Spinal cord (tissue), 10 donors: ENCODE results near the gene KSR2. TPM values are rescaled to one million over a fixed set of nuclear protein-coding genes. Genes with fewer than 3 reads are reported as not detected.
A peak's percentile ranks its signal among the peaks of the same experiment; 100 is the strongest.

ENCODE experiments used
- DNase-seq, 6 donors: peaks; one replicate each; pipeline versions ENCODE4 v3.0.0 to v3.0.0-alpha.2; 2013 to 2015; ENCODE audit warnings: low spot score in 6 of 6, low read depth in 4 of 6
- H3K27ac ChIP-seq: one replicate; pipeline ENCODE4 v1.5.1; 2013; ENCODE audit warnings: low read depth, low read length, control low read depth
- H3K27me3 ChIP-seq: one replicate; pipeline ENCODE4 v1.6.1; 2013; ENCODE audit warnings: low read length; ENCODE audit not compliant: control insufficient read depth, insufficient read depth
- H3K36me3 ChIP-seq: one replicate; pipeline ENCODE4 v1.6.1; 2013; ENCODE audit warnings: low read length; ENCODE audit not compliant: control insufficient read depth, insufficient read depth
- H3K4me1 ChIP-seq: one replicate; pipeline ENCODE4 v1.6.1; 2013; ENCODE audit warnings: low read length; ENCODE audit not compliant: control insufficient read depth, insufficient read depth
- H3K4me3 ChIP-seq: one replicate; pipeline ENCODE4 v1.5.1; 2013; ENCODE audit warnings: low read depth, low read length, control low read depth
- H3K9me3 ChIP-seq: one replicate; pipeline ENCODE4 v1.6.1; 2013; ENCODE audit warnings: low read length; ENCODE audit not compliant: control insufficient read depth, insufficient read depth
- WGBS: methylation state at CpG from one replicate; pipeline ENCODE4 v1.1.5; 2013; ENCODE audit warnings: missing lambda C conversion rate; ENCODE audit not compliant: insufficient coverage; 5-methylcytosine and 5-hydroxymethylcytosine counted together
- polyA plus RNA-seq, 2 donors: library from polyadenylated mRNA; unstranded; fragments of 120-200 nt; gene quantifications; one replicate each; pipeline ENCODE4 v1.2.1, GENCODE V29; 2013; ENCODE audit not compliant: insufficient read length in 2 of 2
- total RNA-seq, 2 donors: library from RNA; depleted of rRNA in 1 of 2; stranded (reverse); fragments of 120-200 nt in 1 of 2; fragments of >200 nt in 1 of 2; gene quantifications; one replicate each; pipeline versions ENCODE4 v1.2.3 to v1.2.4, GENCODE V29; 2013 to 2014
- donor health status: healthy.

The KSR2 gene
- total and polyA plus RNA-seq, 4 donors, result 2.5 to 10.0 (median 5.6) TPM

GRCh38 chr12:117926391-117926899, 42.3 kb downstream of the KSR2 start:
- 28% methylated on average over 4 of the region's 4 CpGs for WGBS
- no peak overlapping the region for H3K27ac ChIP-seq
- H3K27me3 ChIP-seq, result no peaks in the 10 kb centered on the region
- DNase-seq, result peak in 1 of 6 donors; percentile 63
- H3K4me1 ChIP-seq, result no peaks in the 10 kb centered on the region
- H3K36me3 ChIP-seq, result no peaks in the 10 kb centered on the region
- H3K4me3 ChIP-seq, result no peak overlapping the region
- H3K9me3 ChIP-seq, result no peaks in the 10 kb centered on the region

GRCh38 chr12:117921929-117922777, 46.6 kb downstream of the KSR2 start:
- Histone ChIP-seq H3K4me3 (no peak overlapping the region), H3K4me1 (no peaks in the 10 kb centered on the region), H3K27me3 (no peaks in the 10 kb centered on the region), H3K9me3 (no peaks in the 10 kb centered on the region), H3K36me3 (no peaks in the 10 kb centered on the region), H3K27ac (no peak overlapping the region)
- DNase-seq, result peak in 2 of 6 donors; percentile 17 to 18
- WGBS, result 78% methylated on average over 4 of the region's 6 CpGs

- 100% methylated on average over 1 of the region's 2 CpGs for WGBS
- Histone ChIP-seq H3K27me3 (no peaks in the 10 kb centered on the region), H3K9me3 (no peaks in the 10 kb centered on the region), H3K4me3 (no peak overlapping the region), H3K36me3 (no peaks in the 10 kb centered on the region), H3K4me1 (no peaks in the 10 kb centered on the region), H3K27ac (no peak overlapping the region)
- DNase-seq, result no peak
Measured at GRCh38 chr12:117919479-117919878, 49.3 kb downstream of the KSR2 start.

GRCh38 chr12:117914686-117915085, 54.1 kb downstream of the KSR2 start:
- WGBS, result 98% methylated on average over 4 of the region's 4 CpGs
- no peaks in the 10 kb centered on the region for H3K9me3 ChIP-seq
- H3K4me1 ChIP-seq, result no peaks in the 10 kb centered on the region
- no peak overlapping the region for H3K4me3 ChIP-seq
- no peaks in the 10 kb centered on the region for H3K27me3 ChIP-seq
- no peaks in the 10 kb centered on the region for H3K36me3 ChIP-seq
- no peak for DNase-seq
- no peak overlapping the region for H3K27ac ChIP-seq

- 77% methylated on average over 9 of the region's 9 CpGs for WGBS
- no peaks in the 10 kb centered on the region for H3K9me3 ChIP-seq
Measured at GRCh38 chr12:117912756-117913155, 56.0 kb downstream of the KSR2 start.

GRCh38 chr12:117908411-117908810, 60.4 kb downstream of the KSR2 start:
- no peak for DNase-seq
- 60% methylated on average over 1 of the region's 5 CpGs for whole genome bisulfite sequencing
- H3K4me3 ChIP-seq, result no peak overlapping the region

More at GRCh38 chr12:117912756-117913155, 56.0 kb downstream of the KSR2 start:
- Histone ChIP-seq H3K4me1 (no peaks in the 10 kb centered on the region), H3K27me3 (no peaks in the 10 kb centered on the region), H3K4me3 (no peak overlapping the region), H3K27ac (no peak overlapping the region), H3K36me3 (no peaks in the 10 kb centered on the region)
- no peak for DNase-seq

GRCh38 chr12:117907108-117907689, 61.6 kb downstream of the KSR2 start:
- DNase-seq, result no peak
- Histone ChIP-seq H3K27me3 (no peaks in the 10 kb centered on the region), H3K36me3 (no peaks in the 10 kb centered on the region), H3K27ac (no peak overlapping the region), H3K4me1 (no peaks in the 10 kb centered on the region), H3K9me3 (no peaks in the 10 kb centered on the region), H3K4me3 (no peak overlapping the region)
- WGBS, result 48% methylated on average over 8 of the region's 11 CpGs

More at GRCh38 chr12:117908411-117908810, 60.4 kb downstream of the KSR2 start:
- no peaks in the 10 kb centered on the region for H3K9me3 ChIP-seq
- H3K36me3 ChIP-seq, result no peaks in the 10 kb centered on the region
- H3K4me1 ChIP-seq, result no peaks in the 10 kb centered on the region
- H3K27ac ChIP-seq, result no peak overlapping the region
- H3K27me3 ChIP-seq, result no peaks in the 10 kb centered on the region

GRCh38 chr12:117904051-117904450, 64.7 kb downstream of the KSR2 start:
- H3K27me3 ChIP-seq, result no peaks in the 10 kb centered on the region
- DNase-seq, result no peak
- H3K27ac ChIP-seq, result no peak overlapping the region
- H3K9me3 ChIP-seq, result no peaks in the 10 kb centered on the region
- no peaks in the 10 kb centered on the region for H3K36me3 ChIP-seq
- 87% methylated on average over 5 of the region's 6 CpGs for WGBS
- H3K4me3 ChIP-seq, result no peak overlapping the region
- H3K4me1 ChIP-seq, result no peaks in the 10 kb centered on the region

- H3K4me1 ChIP-seq, result no peaks in the 10 kb centered on the region
- 80% methylated on average over 1 of the region's 3 CpGs for WGBS
Measured at GRCh38 chr12:117903110-117903840, 65.5 kb downstream of the KSR2 start.

More at GRCh38 chr12:117903110-117903840, 65.5 kb downstream of the KSR2 start:
- no peak for DNase-seq
- H3K9me3 ChIP-seq, result no peaks in the 10 kb centered on the region
- H3K27ac ChIP-seq, result no peak overlapping the region
- H3K4me3 ChIP-seq, result no peak overlapping the region
- H3K27me3 ChIP-seq, result no peaks in the 10 kb centered on the region
- no peaks in the 10 kb centered on the region for H3K36me3 ChIP-seq
